ENCODE data around the gene XYLT1.
"Not testable (repeated sequence)": the region's sequence is repeated elsewhere in the genome, so short reads cannot be mapped to it uniquely, and the experiment has no call there.

Gene XYLT1

DNA sequence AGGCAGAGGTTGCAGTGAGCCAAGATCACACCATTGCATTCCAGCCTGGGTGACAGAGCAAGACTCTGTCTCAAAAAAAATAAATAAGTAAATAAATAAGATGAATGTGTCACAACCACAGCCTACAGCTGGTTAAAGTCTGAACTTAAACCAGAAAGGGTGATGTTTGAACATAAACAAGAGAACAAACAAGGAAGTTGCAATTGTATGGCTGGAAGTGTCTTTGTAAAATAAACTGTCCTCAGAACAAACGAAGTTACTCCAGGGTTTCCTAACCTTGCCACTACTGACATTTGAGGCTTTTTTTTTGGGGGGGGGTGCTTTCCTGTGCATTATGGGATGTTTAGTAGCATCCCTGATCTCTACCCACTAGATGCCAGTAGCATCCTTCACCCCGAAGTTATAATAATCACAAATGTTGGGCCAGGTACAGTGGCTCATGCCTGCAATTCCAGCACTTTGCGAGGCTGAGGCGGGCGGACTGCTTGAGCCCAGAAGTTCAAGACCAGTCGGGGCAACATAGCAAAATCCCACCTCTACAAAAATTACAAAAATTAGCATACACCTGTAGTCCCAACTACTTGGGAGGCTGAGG is 119.2 kb downstream of the XYLT1 start:
- DNase-seq: no peak

GRCh38 chr16:17350207-17350606 is 120.6 kb downstream of the XYLT1 start:
- DNase-seq: no peak

DNA sequence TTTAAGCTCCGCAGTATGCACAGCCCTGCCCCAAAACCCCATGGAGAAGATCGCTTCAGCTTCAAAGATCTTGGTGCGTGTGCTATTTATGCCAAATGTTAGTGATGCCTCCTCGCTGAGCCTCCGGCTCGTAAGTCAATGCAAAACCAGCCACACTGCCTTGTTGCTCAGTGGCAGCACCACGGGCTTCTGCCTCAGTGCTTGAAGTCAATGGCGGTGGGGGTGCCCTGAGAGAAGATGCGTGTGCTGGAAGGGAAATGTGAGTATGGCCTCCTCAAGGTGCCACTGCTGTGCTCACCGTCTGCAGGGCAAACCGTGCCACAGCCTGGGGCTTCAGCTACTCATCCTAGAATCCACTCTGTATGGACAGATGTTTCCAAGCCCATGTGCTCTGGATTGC is 121.9 kb downstream of the XYLT1 start:
- DNase-seq: no peak

GRCh38 chr16:17348042-17348783 is 122.5 kb downstream of the XYLT1 start:
- DNase-seq: no peak

GRCh38 chr16:17347624-17348023 is 123.1 kb downstream of the XYLT1 start:
- DNase-seq: no peak

DNA sequence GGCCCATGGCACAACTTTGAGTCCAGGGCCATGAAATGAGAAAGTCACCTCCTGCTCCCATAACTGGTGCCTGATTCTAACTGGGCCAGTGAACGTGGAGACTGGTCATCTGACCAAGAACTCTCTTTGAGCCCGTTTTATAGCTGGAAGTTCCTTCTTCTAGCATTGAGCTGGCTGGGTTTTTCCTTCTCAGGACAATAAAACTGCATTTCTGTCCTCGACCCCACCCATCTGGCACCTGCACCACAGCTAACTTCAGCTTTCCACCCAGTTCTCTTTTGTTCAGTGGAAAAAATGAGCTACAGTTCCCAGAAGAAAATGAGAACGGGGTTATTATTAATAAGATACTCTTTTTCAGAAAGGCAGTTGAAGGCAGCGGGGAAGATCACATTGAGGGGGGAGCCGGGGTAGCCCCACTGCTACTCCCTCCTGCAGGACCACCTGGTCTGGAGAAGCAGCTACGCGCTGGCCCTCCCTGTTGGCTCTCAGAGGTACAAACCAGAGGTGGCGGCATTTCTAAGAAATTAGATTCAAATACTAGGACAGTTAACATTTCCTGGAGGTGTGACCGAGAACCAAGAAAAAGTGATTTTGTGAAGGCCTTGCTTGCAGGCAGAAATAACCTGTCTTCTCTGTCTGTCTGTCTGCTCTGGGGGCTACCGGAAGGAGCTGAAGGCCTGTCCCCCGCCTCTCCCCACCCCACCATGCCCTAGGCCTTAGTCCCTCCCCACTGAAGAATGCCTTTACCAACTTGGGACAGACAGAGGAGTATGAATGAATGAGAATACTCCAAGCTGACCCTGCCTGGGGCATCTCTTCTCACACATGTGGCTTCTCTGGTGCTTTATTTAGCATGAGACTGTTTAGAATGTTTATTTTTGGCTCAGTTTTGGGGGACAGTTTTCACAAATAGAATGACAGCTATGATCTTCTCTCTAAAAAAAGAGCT is 123.9 kb downstream of the XYLT1 start:
- no peak for DNase-seq

DNA sequence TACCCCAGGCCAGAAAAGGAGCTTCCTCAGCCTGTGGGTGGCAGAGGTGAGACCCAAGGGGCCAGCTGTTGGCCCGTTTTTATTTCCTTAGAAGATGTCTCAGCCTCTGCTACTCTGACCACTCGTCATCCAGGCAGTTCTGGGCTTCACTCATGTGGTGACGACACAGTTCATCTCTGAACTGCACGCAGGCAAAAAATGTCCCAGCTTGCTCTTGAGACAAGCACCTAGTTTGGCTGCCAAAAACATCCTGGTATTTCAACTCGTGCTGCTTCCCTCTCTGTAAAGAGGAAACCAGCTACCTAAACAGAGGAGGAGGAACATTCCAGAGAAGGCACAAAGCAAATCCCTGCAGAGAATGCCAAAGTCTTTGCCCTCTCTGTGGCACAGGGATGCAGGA is 125.7 kb downstream of the XYLT1 start:
- DNase-seq: no peak

- DNase-seq: no peak
These were observed 127.0 kb downstream of the XYLT1 start for GRCh38 chr16:17343728-17344127.

- no peak for DNase-seq
These were observed 127.7 kb downstream of the XYLT1 start for GRCh38 chr16:17343028-17343427.

GRCh38 chr16:17342031-17342430 is 128.7 kb downstream of the XYLT1 start:
- DNase-seq: no peak

GRCh38 chr16:17340804-17341203 is 130.0 kb downstream of the XYLT1 start:
- DNase-seq: no peak

GRCh38 chr16:17339764-17340541 is 130.8 kb downstream of the XYLT1 start:
- DNase-seq: no peak

- DNase-seq: no peak
These were observed 132.5 kb downstream of the XYLT1 start for GRCh38 chr16:17338244-17338643.

DNA sequence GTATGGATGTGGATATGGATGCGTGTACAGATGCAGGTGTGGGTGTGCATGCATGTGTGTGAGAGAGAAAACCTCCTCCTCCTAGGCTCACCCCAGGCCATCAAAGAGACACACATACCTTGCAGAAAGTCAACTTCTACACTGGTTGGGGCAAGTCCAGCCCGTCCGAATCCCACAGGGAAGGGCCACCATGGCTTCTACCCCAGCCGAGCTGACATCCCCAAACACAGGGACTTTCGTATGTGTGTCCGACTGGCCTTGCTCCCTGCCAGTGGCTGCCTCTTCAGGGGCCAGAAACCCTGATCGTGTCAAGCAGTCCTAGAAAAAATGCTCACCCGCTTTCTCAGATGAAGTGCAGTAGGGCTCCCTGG is 134.2 kb downstream of the XYLT1 start:
- DNase-seq: no peak

DNA sequence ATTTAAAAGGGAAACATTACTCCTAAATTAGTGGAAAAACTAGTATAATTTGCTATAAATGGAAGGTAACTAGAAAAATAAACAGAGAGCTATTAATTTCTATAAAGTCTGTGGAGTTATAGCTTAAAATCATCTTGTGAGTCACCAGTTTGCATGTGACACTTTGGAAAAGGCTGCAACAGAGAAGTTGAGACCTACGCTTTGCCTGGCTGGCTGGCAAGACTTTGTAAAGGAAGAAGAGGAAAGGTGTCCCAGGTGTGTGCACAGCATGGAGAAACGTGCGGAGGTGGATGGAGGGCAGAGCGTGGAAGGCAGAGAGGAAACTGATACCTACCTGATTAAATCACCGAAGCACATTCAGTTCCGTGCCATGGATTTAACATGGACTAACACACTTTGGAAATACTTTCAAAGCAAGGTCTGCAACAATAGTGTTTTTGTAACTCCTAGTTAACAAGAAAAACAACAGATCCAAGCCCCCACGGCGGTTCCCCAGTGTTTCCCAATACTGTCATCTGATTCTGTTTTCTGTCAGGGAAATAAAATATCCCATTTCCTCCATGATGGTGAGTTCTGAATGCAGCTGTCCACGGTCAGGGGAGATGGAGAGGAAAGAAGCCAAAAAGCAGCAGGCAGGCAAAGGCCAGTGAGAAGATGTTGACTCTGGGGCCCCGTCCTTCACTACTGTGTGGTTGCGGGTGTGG is 134.8 kb downstream of the XYLT1 start:
- no peak for DNase-seq

DNA sequence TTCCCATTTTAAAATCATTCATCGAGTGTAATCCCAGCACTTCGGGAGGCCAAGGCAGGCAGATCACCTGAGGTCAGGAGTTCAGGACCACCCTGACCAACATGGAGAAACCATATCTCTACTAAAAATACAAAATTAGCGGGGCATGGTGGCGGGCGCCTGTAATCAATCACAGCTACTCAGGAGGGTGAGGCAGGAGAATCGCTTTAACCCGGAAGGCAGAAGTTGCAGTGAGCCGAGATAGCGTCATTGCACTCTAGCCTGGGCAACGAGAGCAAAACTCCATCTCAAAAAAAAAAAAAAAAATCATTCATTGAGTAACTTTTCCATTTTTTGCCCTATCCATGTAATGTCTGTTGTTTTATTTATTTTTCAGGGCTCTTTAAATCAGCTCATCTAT is 135.4 kb downstream of the XYLT1 start:
- DNase-seq: not testable (repeated sequence)

DNA sequence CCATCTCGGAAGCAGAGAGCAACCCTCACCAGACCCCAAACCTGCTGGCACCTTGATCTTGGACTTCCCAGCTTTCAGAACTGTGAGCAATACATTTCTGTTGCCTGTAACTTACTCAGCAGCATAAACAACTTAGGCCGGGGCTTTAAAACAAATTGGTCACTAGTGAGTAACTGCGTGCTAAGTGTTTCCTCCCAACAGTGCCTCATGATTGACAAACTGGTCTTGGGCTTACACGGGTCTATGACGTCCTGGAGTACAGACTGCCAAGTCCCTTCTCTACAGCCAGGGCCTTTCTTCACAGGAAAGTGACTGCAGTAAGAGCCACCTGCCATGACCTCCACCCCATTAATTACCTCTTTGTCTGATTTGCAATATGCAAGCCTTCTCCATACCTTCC is 136.7 kb downstream of the XYLT1 start:
- no peak for DNase-seq

DNA sequence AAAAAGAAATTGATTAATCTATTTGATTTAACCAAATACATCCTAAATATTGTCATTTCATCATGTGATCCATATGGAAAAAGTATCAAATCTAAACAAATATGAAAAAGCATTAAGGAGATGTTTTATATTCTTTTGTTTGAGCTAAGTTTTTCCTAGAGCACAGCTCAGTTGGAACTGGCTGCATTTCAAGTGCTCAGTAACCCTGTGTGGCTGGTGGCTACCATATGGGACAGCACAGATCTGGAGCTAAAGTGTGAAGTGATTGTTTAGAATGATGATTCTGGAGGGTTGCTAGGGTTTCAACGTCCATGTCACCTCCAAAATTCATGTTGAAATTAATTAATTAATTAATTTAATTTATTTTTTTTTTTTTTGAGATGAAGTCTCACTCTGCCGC is 137.5 kb downstream of the XYLT1 start:
- no peak for DNase-seq

GRCh38 chr16:17331991-17332390 is 138.8 kb downstream of the XYLT1 start:
- DNase-seq: no peak

DNA sequence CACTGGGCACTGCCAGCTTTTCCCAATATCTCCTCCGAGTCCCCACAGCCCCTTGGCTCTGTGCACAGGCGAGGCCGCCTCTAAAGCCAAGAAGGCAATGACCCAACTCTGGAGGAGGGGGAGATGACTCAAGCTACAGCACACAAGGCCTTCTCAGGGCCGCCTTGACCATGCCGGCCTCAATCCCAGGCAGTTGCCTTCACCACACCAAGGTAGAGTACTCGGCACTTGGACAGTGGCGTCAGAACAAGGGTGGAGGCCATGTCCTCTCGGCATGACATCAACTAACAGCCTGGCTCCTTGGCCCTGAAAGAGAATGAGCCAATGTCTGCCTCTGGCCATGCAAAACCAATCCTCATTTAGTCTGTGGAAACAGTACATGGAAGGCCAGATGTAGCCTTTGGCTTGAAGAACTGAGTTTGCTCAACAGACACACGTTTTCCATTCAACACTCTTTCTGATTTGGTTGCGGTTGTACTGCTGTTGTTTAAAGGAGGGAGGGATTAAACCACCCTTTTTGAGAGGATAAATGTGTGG is 139.6 kb downstream of the XYLT1 start:
- no peak for DNase-seq

DNA sequence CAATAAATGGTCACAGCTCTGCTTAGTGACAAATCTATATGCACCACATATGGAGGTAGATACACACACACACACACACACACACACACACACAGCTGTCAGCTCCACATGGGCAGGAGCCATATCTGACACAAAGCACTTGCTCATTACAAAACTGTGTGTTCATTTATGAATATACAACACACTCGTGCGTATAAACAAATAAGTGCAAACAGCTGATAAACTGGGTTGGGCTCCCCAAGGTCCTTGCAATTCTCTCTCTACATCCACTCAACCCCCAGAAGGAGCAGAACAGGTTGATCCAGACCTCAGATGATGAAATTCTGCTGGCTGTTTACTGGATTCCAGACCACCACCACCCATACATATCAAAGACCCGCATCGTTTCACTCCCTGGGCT is 140.7 kb downstream of the XYLT1 start:
- no peak for DNase-seq

- DNase-seq: no peak
These were observed 141.4 kb downstream of the XYLT1 start for GRCh38 chr16:17329391-17329790.

All from COR-L47 (cell line).